Retina (tissue), 1 donor: ENCODE measurements around the gene CLEC18A.
A peak's percentile ranks its signal among the peaks of the same experiment; 100 is the strongest.
"Not testable (repeated sequence)": the region's sequence is repeated elsewhere in the genome, so short reads cannot be mapped to it uniquely, and the experiment has no call there.

Experiments
- DNase-seq: peaks from one replicate; pipeline ENCODE4 v3.0.0-alpha.2; 2016

Gene CLEC18A

GRCh38 chr16:69951017-69951671 is at the start of gene CLEC18A:
Gene CLEC18A (plus strand): TSS chr16:69951334. CDS start chr16:69951367, 33 bp downstream.
- DNase-seq, result not testable (repeated sequence)

GRCh38 chr16:69903865-69904415 is 47.2 kb upstream of the CLEC18A start:
- DNase-seq, result no peak

- DNase-seq, result no peak
Observed at GRCh38 chr16:69904495-69905170, 46.5 kb upstream of the CLEC18A start.

- no peak for DNase-seq
Observed at GRCh38 chr16:69905171-69905555, 46.0 kb upstream of the CLEC18A start.

GRCh38 chr16:69906838-69907401 is 44.2 kb upstream of the CLEC18A start:
- DNase-seq, result no peak

- no peak for DNase-seq
Observed at GRCh38 chr16:69909043-69909442, 42.1 kb upstream of the CLEC18A start.

GRCh38 chr16:69909760-69910159 is 41.4 kb upstream of the CLEC18A start:
- DNase-seq, result no peak

- DNase-seq, result no peak
Observed at GRCh38 chr16:69910964-69911363, 40.2 kb upstream of the CLEC18A start.

- DNase-seq, result no peak
Observed at GRCh38 chr16:69916462-69916861, 34.7 kb upstream of the CLEC18A start.

GRCh38 chr16:69917311-69917710 is 33.8 kb upstream of the CLEC18A start:
- DNase-seq, result no peak

- DNase-seq, result no peak
Observed at GRCh38 chr16:69917739-69918138, 33.4 kb upstream of the CLEC18A start.

GRCh38 chr16:69918241-69918640 is 32.9 kb upstream of the CLEC18A start:
- DNase-seq, result no peak

GRCh38 chr16:69921127-69921526 is 30.0 kb upstream of the CLEC18A start:
- no peak for DNase-seq

GRCh38 chr16:69922200-69922599 is 28.9 kb upstream of the CLEC18A start:
- no peak for DNase-seq

GRCh38 chr16:69924041-69924775 is 26.9 kb upstream of the CLEC18A start:
- DNase-seq, result no peak

GRCh38 chr16:69924777-69925191 is 26.4 kb upstream of the CLEC18A start:
- DNase-seq, result no peak

- no peak for DNase-seq
Observed at GRCh38 chr16:69925311-69925710, 25.8 kb upstream of the CLEC18A start.

- DNase-seq, result no peak
Observed at GRCh38 chr16:69926241-69926640, 24.9 kb upstream of the CLEC18A start.

GRCh38 chr16:69927056-69927757 is 23.9 kb upstream of the CLEC18A start:
- peak; percentile 53 for DNase-seq

GRCh38 chr16:69928856-69929400 is 22.2 kb upstream of the CLEC18A start:
- no peak for DNase-seq

GRCh38 chr16:69929480-69929879 is 21.7 kb upstream of the CLEC18A start:
- no peak for DNase-seq

- peak; percentile 69 for DNase-seq
Observed at GRCh38 chr16:69930117-69930776, 20.9 kb upstream of the CLEC18A start.
